Epithelial cell of umbilical artery (primary cell): Measurements from ENCODE around the gene MEIOB. TPM values are rescaled to one million over a fixed set of nuclear protein-coding genes. Genes with fewer than 3 reads are reported as not detected.

Source experiments
- total RNA-seq: library from RNA; depleted of rRNA; stranded (reverse); fragments of >200 nt; gene quantifications from 2 replicates; pipeline ENCODE4 v1.2.3, GENCODE V29; 2014

Gene MEIOB, protein sequence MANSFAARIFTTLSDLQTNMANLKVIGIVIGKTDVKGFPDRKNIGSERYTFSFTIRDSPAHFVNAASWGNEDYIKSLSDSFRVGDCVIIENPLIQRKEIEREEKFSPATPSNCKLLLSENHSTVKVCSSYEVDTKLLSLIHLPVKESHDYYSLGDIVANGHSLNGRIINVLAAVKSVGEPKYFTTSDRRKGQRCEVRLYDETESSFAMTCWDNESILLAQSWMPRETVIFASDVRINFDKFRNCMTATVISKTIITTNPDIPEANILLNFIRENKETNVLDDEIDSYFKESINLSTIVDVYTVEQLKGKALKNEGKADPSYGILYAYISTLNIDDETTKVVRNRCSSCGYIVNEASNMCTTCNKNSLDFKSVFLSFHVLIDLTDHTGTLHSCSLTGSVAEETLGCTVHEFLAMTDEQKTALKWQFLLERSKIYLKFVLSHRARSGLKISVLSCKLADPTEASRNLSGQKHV
- under 0.01 and 0.30 TPM in 2 replicates for total RNA-seq

DNA sequence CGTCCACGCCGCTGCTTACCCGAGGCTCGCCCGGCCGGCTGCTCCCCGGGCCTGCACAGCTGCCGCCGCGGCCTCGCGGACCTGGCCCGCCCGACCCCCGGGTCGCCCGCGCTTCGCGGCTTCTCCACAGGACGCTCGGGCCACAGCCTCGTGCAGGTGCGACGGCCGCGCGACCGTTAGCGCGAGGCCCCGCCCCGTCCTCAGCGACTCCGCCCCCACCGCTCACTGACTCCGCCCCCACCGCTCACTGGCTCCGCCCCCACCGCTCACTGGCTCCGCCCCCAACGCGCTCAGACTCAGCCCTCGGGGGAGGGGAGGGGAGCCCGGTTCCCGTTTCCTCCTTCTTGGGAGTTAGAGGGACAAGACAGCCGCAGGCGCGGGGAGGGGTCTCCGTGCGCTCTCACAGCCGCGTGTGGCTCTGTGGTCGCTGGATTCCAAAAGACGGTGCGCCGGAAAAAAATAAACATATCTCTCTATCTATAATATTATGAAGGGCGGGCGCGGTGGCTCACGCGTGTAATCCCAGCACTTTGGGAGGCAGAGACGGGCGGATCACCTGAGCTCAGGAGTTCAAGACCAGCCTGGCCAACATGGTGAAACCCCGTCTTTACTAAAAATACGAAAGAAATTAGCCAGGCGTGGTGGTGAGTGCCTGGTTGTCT lies at the start of gene MEIOB:
Gene MEIOB (minus strand): TSS at position 191 of the 662 bp plus-strand sequence. CDS start 3,989 bp downstream, outside the sequence.

DNA sequence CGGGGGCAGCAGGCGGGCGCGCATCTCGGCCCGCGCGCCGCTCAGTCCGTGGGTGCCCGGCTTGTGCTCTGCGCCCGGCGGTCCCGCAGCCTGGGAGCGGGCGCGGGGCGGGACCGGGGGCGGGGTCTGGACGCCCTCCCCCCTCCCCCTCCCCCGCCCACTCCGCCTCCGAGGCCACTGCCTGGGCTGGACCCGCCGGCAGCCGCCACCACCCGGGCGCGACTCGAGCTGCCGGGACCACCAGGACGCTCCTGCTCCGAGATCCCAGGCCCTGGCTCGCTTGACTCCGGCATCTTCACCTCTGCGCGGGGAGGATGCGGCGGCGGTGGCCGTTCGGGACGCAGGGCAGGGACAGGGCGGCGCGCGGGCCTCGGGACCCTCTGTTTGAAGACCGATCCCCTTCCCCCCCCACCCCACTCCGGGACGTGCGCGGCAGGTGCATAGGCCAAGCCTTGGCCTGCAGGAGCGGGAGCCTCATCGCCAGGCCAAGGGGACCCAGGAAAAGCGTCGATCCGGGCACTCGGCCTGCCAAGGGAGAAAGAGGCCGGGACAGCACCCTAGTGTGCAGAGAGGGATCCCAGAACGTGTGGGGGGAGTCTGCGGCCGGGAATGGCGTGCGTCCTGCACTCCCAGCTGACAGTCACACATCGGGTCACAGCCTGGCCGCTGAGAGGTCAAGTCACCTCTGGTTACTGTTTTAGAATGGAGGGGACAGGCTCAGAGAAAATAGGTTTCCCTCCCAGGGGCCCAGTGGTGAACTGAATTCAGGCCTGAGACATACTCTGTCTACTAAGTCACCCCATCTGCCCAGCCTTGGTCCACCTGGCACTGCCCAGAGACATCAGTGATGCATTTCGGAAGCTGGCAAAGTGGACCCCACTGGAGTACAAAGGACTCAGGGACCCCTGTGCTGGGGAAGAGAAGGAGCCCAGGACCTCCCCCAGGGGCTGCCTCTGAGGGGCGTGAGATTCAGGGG lies 46.7 kb upstream of the MEIOB start, which contains the start of gene HS3ST6:
Gene HS3ST6 (minus strand): TSS at position 65 of the 976 bp plus-strand sequence. CDS start 92 bp downstream, outside the sequence.

DNA sequence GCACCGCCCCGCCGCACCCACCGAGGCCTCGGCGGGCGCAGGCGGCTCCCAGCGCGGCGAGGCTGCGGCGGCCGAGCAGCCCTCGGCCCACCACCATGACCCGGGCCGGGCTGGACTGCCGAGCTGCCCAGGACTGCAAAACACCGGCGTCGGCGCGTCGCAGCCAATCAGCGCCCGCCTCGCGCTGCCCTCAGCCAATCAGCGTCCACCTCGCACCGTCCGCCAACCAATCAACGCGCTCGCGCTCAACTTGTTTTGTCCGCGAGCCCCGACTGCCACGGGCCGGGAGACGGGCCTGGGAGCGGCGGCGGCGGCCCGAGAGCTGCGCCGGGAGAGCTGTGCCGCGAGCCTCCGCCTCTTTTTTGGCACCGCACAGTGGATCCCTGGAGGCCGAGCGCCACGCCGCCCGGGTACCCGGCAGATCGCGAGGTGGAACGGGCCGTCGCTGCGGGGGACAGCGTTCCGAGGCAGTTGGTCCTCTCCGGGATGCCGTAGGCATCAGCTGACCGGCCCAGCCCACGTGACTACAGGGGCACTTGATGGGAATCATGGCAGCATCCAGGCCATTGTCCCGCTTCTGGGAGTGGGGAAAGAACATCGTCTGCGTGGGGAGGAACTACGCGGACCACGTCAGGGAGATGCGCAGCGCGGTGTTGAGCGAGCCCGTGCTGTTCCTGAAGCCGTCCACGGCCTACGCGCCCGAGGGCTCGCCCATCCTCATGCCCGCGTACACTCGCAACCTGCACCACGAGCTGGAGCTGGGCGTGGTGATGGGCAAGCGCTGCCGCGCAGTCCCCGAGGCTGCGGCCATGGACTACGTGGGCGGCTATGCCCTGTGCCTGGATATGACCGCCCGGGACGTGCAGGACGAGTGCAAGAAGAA lies 45.0 kb downstream of the MEIOB start, which contains the start of the genes FAHD1 and HAGH:
Gene FAHD1 (plus strand): TSS at position 516 of the 883 bp plus-strand sequence. CDS start 33 bp downstream, at position 549.
Gene HAGH (minus strand): TSS at position 135 of the 883 bp plus-strand sequence. CDS start 38 bp downstream, at position 97.

DNA sequence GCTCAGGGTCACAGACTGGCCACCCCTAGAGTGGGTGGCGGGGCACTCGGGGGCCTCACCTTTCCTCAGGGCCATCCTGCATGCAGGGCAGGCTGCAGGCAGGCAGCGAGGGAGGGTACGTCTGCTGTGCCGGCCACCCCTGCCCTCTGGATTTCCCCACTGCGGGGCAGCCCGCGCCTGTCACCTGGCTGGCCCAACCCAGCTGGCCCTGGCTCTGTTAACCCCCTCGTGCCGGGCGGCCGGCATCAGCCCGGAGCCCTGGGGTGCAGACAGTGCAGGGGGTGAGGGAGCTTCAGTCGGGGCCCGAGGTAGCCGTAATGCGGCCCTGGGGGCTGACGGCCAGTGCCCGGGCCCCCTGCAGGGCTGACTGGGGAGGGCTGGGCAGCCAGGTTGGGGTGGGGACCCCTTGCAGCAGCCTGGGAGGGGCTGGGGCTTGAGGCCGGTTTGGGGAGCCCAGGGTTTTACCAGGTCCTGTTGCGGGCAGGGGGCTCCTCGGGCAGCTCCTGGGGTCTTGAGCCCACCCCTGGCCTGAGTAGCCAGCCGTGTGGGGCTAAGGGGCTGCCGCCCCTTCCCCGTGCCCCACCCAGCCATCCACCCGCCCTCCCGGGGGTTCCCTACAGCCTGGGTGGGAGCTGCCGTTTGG lies 78.3 kb downstream of the MEIOB start, which contains the start of gene IGFALS:
Gene IGFALS (minus strand): TSS at position 128 of the 643 bp plus-strand sequence. CDS start 53 bp downstream, at position 75.

Other genes with a start within 250 kb of the MEIOB start
- gene JPT2, start 193.9 kb downstream of the MEIOB start, total RNA-seq: 52.0 and 75.0 TPM in 2 replicates
- 23.4 and 26.4 TPM in 2 replicates for gene MAPK8IP3, start 166.0 kb downstream of the MEIOB start, total RNA-seq
- 80.9 and 93.5 TPM in 2 replicates for gene NME3, start 100.6 kb downstream of the MEIOB start, total RNA-seq
- gene EME2, start 99.4 kb downstream of the MEIOB start, total RNA-seq: 5.5 and 8.2 TPM in 2 replicates
- gene MRPS34, start 99.0 kb downstream of the MEIOB start, total RNA-seq: 88.3 and 95.2 TPM in 2 replicates
- gene SPSB3, start 89.6 kb downstream of the MEIOB start, total RNA-seq: 40.6 and 43.5 TPM in 2 replicates
- 111 and 136 TPM in 2 replicates for gene NUBP2, start 89.2 kb downstream of the MEIOB start, total RNA-seq
- not detected in 2 replicates for gene IGFALS, start 78.5 kb downstream of the MEIOB start, total RNA-seq
- 78.4 and 81.5 TPM in 2 replicates for gene HAGH, start 45.3 kb downstream of the MEIOB start, total RNA-seq
- gene FAHD1, start 45.0 kb downstream of the MEIOB start, total RNA-seq: 126 and 137 TPM in 2 replicates
- gene HS3ST6, start 46.3 kb upstream of the MEIOB start, total RNA-seq: not detected in 2 replicates
- gene MSRB1, start 71.0 kb upstream of the MEIOB start, total RNA-seq: 6.5 and 8.1 TPM in 2 replicates
- not detected in 2 replicates for gene RPL3L, start 82.5 kb upstream of the MEIOB start, total RNA-seq
- gene NDUFB10, start 87.4 kb upstream of the MEIOB start, total RNA-seq: 143 and 149 TPM in 2 replicates
- gene RPS2, start 92.7 kb upstream of the MEIOB start, total RNA-seq: 1,321 and 2,704 TPM in 2 replicates
- not detected in 2 replicates for gene RNF151, start 94.7 kb upstream of the MEIOB start, total RNA-seq
- gene TBL3, start 99.9 kb upstream of the MEIOB start, total RNA-seq: 56.5 and 105 TPM in 2 replicates
- not detected in 2 replicates for gene NOXO1, start 109.3 kb upstream of the MEIOB start, total RNA-seq
- gene GFER, start 112.0 kb upstream of the MEIOB start, total RNA-seq: 18.7 and 20.1 TPM in 2 replicates
- 4.3 and 4.9 TPM in 2 replicates for gene SYNGR3, start 117.8 kb upstream of the MEIOB start, total RNA-seq
- 18.1 and 18.2 TPM in 2 replicates for gene ZNF598, start 137.7 kb upstream of the MEIOB start, total RNA-seq
- gene NPW, start 147.6 kb upstream of the MEIOB start, total RNA-seq: 2.0 TPM in 1 of 2 replicates, not detected in the other
- gene NHERF2, start 154.7 kb upstream of the MEIOB start, total RNA-seq: 21.8 and 46.0 TPM in 2 replicates
- gene NTHL1, start 175.7 kb upstream of the MEIOB start, total RNA-seq: 72.1 and 79.2 TPM in 2 replicates
- 32.8 and 36.2 TPM in 2 replicates for gene TSC2, start 175.8 kb upstream of the MEIOB start, total RNA-seq